GM23338 (cell line): ENCODE data around the gene SLC22A16. TPM values are rescaled to one million over a fixed set of nuclear protein-coding genes. Genes with fewer than 3 reads are reported as not detected.

Experiments used
- ATAC-seq: fragments of 200-7000 bp; cut with Tn5 transposase; 3 replicates; pipeline ENCODE4 v1.9.1; 2020
- DNase-seq: peaks from one replicate; pipeline ENCODE4 v3.0.0-alpha.2; 2015; ENCODE audit warnings: low spot score
- H2AFZ ChIP-seq: fragments of 200-600 bp; sonication (generic); 2 replicates; pipeline ENCODE4 v1.8.0; 2016; ENCODE audit warnings: antibody characterized with exemption, mild to moderate bottlenecking, moderate library complexity
- H3F3A ChIP-seq: fragments of 200-600 bp; sonication (generic); replicated peaks from 2 replicates; pipeline ENCODE4 v1.8.0; 2017; ENCODE audit warnings: antibody characterized with exemption, mixed run types, low read depth
- H3K27ac ChIP-seq: fragments of 200-600 bp; sonication (generic); 2 replicates; pipeline ENCODE4 v1.6.1; 2016; ENCODE audit warnings: low read depth
- H3K27me3 ChIP-seq: fragments of 200-600 bp; sonication (generic); 2 replicates; pipeline ENCODE4 v1.8.0; 2016; ENCODE audit warnings: mild to moderate bottlenecking, mixed run types, moderate library complexity; ENCODE audit not compliant: insufficient read depth
- H3K36me3 ChIP-seq: fragments of 200-600 bp; sonication (generic); 2 replicates; pipeline ENCODE4 v1.8.0; 2016; ENCODE audit warnings: mild to moderate bottlenecking; ENCODE audit not compliant: insufficient read depth
- H3K4me1 ChIP-seq: fragments of 200-600 bp; sonication (generic); 2 replicates; pipeline ENCODE4 v1.8.0; 2016; ENCODE audit warnings: mild to moderate bottlenecking, moderate library complexity; ENCODE audit not compliant: insufficient read depth
- H3K4me2 ChIP-seq: fragments of 200-600 bp; sonication (generic); 2 replicates; pipeline ENCODE4 v1.7.1; 2017; ENCODE audit warnings: mixed run types
- H3K4me3 ChIP-seq: fragments of 200-600 bp; sonication (generic); 2 replicates; pipeline ENCODE4 v1.6.1; 2016; ENCODE audit warnings: mixed run types
- H3K79me2 ChIP-seq: fragments of 200-600 bp; sonication (generic); replicated peaks from 2 replicates; pipeline ENCODE4 v1.8.0; 2017; ENCODE audit warnings: mild to moderate bottlenecking; ENCODE audit not compliant: insufficient read depth
- H3K9me2 ChIP-seq: fragments of 200-600 bp; sonication (generic); 2 replicates; pipeline ENCODE4 v1.8.0; 2017; ENCODE audit not compliant: insufficient read depth
- H4K20me1 ChIP-seq: fragments of 200-600 bp; sonication (generic); replicated peaks from 2 replicates; pipeline ENCODE4 v1.8.0; 2017; ENCODE audit warnings: mild to moderate bottlenecking; ENCODE audit not compliant: insufficient read depth
- H3K27ac Mint-ChIP-seq: 2 replicates; pipeline ENCODE4 v1.8.0; 2020; ENCODE audit warnings: inconsistent platforms, mild to moderate bottlenecking, moderate library complexity, mixed read lengths
- H3K27me3 Mint-ChIP-seq: 3 replicates; pipeline ENCODE4 v1.8.0; 2022; ENCODE audit warnings: low read depth, mild to moderate bottlenecking, moderate library complexity, mixed read lengths, inconsistent platforms; ENCODE audit not compliant: insufficient read depth, poor library complexity
- H3K36me3 Mint-ChIP-seq: 3 replicates; pipeline ENCODE4 v1.8.0; 2021; ENCODE audit warnings: low read depth, mild to moderate bottlenecking, inconsistent platforms, moderate library complexity, mixed read lengths
- H3K4me1 Mint-ChIP-seq: 3 replicates; pipeline ENCODE4 v1.8.0; 2020; ENCODE audit warnings: mild to moderate bottlenecking, inconsistent platforms, mixed read lengths
- H3K4me3 Mint-ChIP-seq: 3 replicates; pipeline ENCODE4 v1.8.0; 2021; ENCODE audit warnings: moderate library complexity, mild to moderate bottlenecking, inconsistent platforms, mixed read lengths
- H3K9me3 Mint-ChIP-seq: 3 replicates; pipeline ENCODE4 v1.8.0; 2020; ENCODE audit warnings: moderate library complexity, mild to moderate bottlenecking, inconsistent platforms, mixed read lengths
- ZNF331 ChIP-seq: fragments of 250-450 bp; sonication (Bioruptor Pico); IDR thresholded peaks from 2 replicates; pipeline ENCODE4 v1.5.0; 2020; ENCODE audit warnings: low read depth, mild to moderate bottlenecking, moderate library complexity
- polyA plus RNA-seq: library from polyadenylated mRNA; unstranded; fragments of >200 nt; fragmentation: Nextera tagmentation; extraction: Ambion mirVana; gene quantifications from 2 replicates; pipeline ENCODE4 v1.2.1, GENCODE V29; 2016
- total RNA-seq: library from RNA; depleted of rRNA; stranded (reverse); fragments of >200 nt; shearing (Covaris generic); gene quantifications from 2 replicates; pipeline ENCODE4 v1.2.3, GENCODE V29; 2014
- TF ChIP-seq, protein P1 (sequence below): fragments of 250-450 bp; sonication (Bioruptor Pico); IDR thresholded peaks from 2 replicates; pipeline ENCODE4 v1.5.0; 2020; ENCODE audit warnings: mild to moderate bottlenecking, moderate library complexity

Gene SLC22A16
- total and polyA plus RNA-seq, 2 experiments from 2014 or later: 0.37 to 0.42 TPM

DNA sequence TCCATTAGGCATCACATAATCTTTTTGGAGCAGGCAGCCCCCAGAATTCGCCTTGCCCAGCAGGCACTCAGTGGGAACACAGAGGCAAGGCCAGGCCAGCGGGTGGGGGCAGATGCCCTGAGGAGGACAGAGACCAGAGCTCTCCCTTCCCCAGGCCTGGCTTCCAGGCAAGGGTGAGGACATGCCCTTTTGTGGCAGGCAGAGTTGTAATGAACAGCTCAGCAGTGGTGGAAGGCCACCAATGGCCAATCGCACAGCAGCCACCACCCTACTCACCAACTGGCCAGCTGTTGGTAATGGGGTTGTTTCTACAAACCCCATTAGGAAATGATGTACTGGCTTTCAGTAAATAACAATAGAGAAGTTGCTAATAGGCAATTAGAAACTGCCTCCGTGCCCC, 45.7 kb downstream of the SLC22A16 start:
- peak; percentile 20; the same call in 2 of the 3 replicates for ATAC-seq

More for the DNA sequence above, 45.7 kb downstream of the SLC22A16 start:
- Histone ChIP-seq H3K4me3 (no peak overlapping the region), H3K36me3 (no peaks in the 10 kb centered on the region), H3K79me2 (no peaks in the 10 kb centered on the region), H3K4me2 (no peak overlapping the region), H3K27me3 (no peaks in the 10 kb centered on the region), H3K27ac (no peak overlapping the region), H3K4me1 (no peaks in the 10 kb centered on the region), H3K9me2 (no peaks in the 10 kb centered on the region), H4K20me1 (no peaks in the 10 kb centered on the region), H3F3A (no peaks in the 10 kb centered on the region), H2AFZ (peak overlapping the region; percentile 66; the same call in 1 of the 2 replicates)
- Mint-ChIP-seq H3K4me3 (no peak overlapping the region), H3K27ac (no peak overlapping the region), H3K36me3 (no peaks in the 10 kb centered on the region), H3K27me3 (peaks cover 5% of the 10 kb centered on the region), H3K9me3 (peaks cover 5% of the 10 kb centered on the region; the same call in 1 of the 3 replicates), H3K4me1 (peaks cover 12% of the 10 kb centered on the region)
- TF ChIP-seq, protein P1, sequence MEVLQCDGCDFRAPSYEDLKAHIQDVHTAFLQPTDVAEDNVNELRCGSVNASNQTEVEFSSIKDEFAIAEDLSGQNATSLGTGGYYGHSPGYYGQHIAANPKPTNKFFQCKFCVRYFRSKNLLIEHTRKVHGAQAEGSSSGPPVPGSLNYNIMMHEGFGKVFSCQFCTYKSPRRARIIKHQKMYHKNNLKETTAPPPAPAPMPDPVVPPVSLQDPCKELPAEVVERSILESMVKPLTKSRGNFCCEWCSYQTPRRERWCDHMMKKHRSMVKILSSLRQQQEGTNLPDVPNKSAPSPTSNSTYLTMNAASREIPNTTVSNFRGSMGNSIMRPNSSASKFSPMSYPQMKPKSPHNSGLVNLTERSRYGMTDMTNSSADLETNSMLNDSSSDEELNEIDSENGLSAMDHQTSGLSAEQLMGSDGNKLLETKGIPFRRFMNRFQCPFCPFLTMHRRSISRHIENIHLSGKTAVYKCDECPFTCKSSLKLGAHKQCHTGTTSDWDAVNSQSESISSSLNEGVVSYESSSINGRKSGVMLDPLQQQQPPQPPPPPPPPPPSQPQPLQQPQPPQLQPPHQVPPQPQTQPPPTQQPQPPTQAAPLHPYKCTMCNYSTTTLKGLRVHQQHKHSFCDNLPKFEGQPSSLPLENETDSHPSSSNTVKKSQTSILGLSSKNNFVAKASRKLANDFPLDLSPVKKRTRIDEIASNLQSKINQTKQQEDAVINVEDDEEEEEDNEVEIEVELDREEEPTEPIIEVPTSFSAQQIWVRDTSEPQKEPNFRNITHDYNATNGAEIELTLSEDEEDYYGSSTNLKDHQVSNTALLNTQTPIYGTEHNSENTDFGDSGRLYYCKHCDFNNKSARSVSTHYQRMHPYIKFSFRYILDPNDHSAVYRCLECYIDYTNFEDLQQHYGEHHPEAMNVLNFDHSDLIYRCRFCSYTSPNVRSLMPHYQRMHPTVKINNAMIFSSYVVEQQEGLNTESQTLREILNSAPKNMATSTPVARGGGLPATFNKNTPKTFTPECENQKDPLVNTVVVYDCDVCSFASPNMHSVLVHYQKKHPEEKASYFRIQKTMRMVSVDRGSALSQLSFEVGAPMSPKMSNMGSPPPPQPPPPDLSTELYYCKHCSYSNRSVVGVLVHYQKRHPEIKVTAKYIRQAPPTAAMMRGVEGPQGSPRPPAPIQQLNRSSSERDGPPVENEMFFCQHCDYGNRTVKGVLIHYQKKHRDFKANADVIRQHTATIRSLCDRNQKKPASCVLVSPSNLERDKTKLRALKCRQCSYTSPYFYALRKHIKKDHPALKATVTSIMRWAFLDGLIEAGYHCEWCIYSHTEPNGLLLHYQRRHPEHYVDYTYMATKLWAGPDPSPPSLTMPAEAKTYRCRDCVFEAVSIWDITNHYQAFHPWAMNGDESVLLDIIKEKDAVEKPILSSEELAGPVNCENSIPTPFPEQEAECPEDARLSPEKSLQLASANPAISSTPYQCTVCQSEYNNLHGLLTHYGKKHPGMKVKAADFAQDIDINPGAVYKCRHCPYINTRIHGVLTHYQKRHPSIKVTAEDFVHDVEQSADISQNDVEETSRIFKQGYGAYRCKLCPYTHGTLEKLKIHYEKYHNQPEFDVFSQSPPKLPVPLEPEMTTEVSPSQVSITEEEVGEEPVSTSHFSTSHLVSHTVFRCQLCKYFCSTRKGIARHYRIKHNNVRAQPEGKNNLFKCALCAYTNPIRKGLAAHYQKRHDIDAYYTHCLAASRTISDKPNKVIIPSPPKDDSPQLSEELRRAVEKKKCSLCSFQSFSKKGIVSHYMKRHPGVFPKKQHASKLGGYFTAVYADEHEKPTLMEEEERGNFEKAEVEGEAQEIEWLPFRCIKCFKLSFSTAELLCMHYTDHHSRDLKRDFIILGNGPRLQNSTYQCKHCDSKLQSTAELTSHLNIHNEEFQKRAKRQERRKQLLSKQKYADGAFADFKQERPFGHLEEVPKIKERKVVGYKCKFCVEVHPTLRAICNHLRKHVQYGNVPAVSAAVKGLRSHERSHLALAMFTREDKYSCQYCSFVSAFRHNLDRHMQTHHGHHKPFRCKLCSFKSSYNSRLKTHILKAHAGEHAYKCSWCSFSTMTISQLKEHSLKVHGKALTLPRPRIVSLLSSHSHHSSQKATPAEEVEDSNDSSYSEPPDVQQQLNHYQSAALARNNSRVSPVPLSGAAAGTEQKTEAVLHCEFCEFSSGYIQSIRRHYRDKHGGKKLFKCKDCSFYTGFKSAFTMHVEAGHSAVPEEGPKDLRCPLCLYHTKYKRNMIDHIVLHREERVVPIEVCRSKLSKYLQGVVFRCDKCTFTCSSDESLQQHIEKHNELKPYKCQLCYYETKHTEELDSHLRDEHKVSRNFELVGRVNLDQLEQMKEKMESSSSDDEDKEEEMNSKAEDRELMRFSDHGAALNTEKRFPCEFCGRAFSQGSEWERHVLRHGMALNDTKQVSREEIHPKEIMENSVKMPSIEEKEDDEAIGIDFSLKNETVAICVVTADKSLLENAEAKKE (CRISPR knock-in tag): no peak
- no peak for TF ChIP-seq ZNF331 (CRISPR knock-in tag)
- DNase-seq: no peak
